NCI-H345 treated with DMSO at 0.1 percent for 48 hours (cell line): ENCODE measurements around the gene AJUBA.
"Not testable (repeated sequence)": the region's sequence is repeated elsewhere in the genome, so short reads cannot be mapped to it uniquely, and the experiment has no call there.

ENCODE experiments used
- DNase-seq: peaks from one replicate; lab custom pipeline; 2025; ENCODE audit not compliant: unreplicated experiment; lab: John Stamatoyannopoulos, UW

AJUBA gene

GRCh38 chr14:23006544-23007419 is 24.4 kb upstream of the AJUBA start:
- DNase-seq, result peak; percentile 97

GRCh38 chr14:23006188-23006534 is 23.8 kb upstream of the AJUBA start:
- DNase-seq, result no peak

- DNase-seq, result no peak
Measured at GRCh38 chr14:23005451-23006187, 23.3 kb upstream of the AJUBA start.

GRCh38 chr14:23004274-23004673 is 21.9 kb upstream of the AJUBA start:
- not testable (repeated sequence) for DNase-seq

GRCh38 chr14:23002592-23002991 is 20.2 kb upstream of the AJUBA start:
- DNase-seq, result no peak

GRCh38 chr14:23000860-23001259 is 18.5 kb upstream of the AJUBA start:
- no peak for DNase-seq

- DNase-seq, result no peak
Measured at GRCh38 chr14:22998329-22999012, 16.1 kb upstream of the AJUBA start.

- no peak for DNase-seq
Measured at GRCh38 chr14:22997676-22998323, 15.4 kb upstream of the AJUBA start.

- DNase-seq, result no peak
Measured at GRCh38 chr14:22996768-22997654, 14.7 kb upstream of the AJUBA start.

- no peak for DNase-seq
Measured at GRCh38 chr14:22995889-22996625, 13.7 kb upstream of the AJUBA start.

GRCh38 chr14:22994762-22995275 is 12.5 kb upstream of the AJUBA start:
- no peak for DNase-seq

GRCh38 chr14:22993517-22993916 is 11.2 kb upstream of the AJUBA start:
- no peak for DNase-seq

GRCh38 chr14:22991852-22992251 is 9.5 kb upstream of the AJUBA start:
- no peak for DNase-seq

GRCh38 chr14:22987291-22987690 is 4.9 kb upstream of the AJUBA start:
- DNase-seq, result no peak

- peak; percentile 67 for DNase-seq
Measured at GRCh38 chr14:22986508-22987054, 4.2 kb upstream of the AJUBA start.

GRCh38 chr14:22985894-22986507 is 3.6 kb upstream of the AJUBA start:
- DNase-seq, result no peak

GRCh38 chr14:22984959-22985658 is 2.8 kb upstream of the AJUBA start:
- DNase-seq, result no peak

- DNase-seq, result no peak
Measured at GRCh38 chr14:22981876-22982476, 375 bp downstream of the AJUBA start.
